Measurements from ENCODE around the gene WDR64. TPM values are rescaled to one million over a fixed set of nuclear protein-coding genes. Genes with fewer than 3 reads are reported as not detected.

Gene WDR64
- total and polyA plus RNA-seq, 2 of the 4 experiments (the other 2 are of a cell fraction): not detected

GRCh38 chr1:241648159-241648558 is 3.9 kb upstream of the WDR64 start:
- H3K4me2 ChIP-seq (ENCODE audit: low read depth, low read length): no peak overlapping the region
- no peak overlapping the region for H2AK5ac ChIP-seq (ENCODE audit: low read depth, low read length)
- H3K27ac ChIP-seq (ENCODE audit: insufficient read depth, low read length): no peak overlapping the region
- no peak overlapping the region for H2BK5ac ChIP-seq (ENCODE audit: low read depth, low read length, poor library complexity, severe bottlenecking)
- H4K8ac ChIP-seq (ENCODE audit: low read depth in 2 of 2, low read length in 2 of 2): no peak overlapping the region
- in situ Hi-C loops (cut with MboI; ENCODE audit: low sequenced_read_pairs) (no loop called here), dilution Hi-C loops (cut with HindIII; ENCODE audit: low sequenced_read_pairs, unreplicated experiment) (no loop called here), intact Hi-C loops (cut with micrococcal nuclease) (no loop called here)
- H3K36me3 ChIP-seq (ENCODE audit: control insufficient read depth, insufficient read depth, low read length): no peaks in the 10 kb centered on the region
- no peak overlapping the region for H3K14ac ChIP-seq (replicated peaks; ENCODE audit: low read depth, low read length)
- no peak overlapping the region for H2AFZ ChIP-seq (replicated peaks; ENCODE audit: low read length, poor library complexity)
- H3K79me1 ChIP-seq (ENCODE audit: low read depth in 1 of 2, low read length in 2 of 2): no peaks in the 10 kb centered on the region
- no TSS peak for BruUV-seq (replicated peaks)
- H4K5ac ChIP-seq (ENCODE audit: low read depth, low read length): no peak overlapping the region
- H3K9me1 ChIP-seq (ENCODE audit: insufficient read depth, low read length): no peaks in the 10 kb centered on the region
- H3K9ac ChIP-seq (ENCODE audit: low read depth, low read length): no peak overlapping the region
- H3K27me3 ChIP-seq (ENCODE audit: control insufficient read depth, insufficient read depth, low read length): peaks cover 2% of the 10 kb centered on the region; the same call in 1 of the 2 replicates
- H3K4me1 ChIP-seq (ENCODE audit: control insufficient read depth, insufficient read depth, low read length): no peaks in the 10 kb centered on the region
- POLR2A ChIA-PET (ENCODE audit: unreplicated experiment): no interaction called here
- DNase-seq (no peak), ATAC-seq (ENCODE audit: low read depth) (no peak)
- no peaks in the 10 kb centered on the region for H4K20me1 ChIP-seq (ENCODE audit: insufficient read depth, low read length)
- no peak overlapping the region for H3K4ac ChIP-seq (ENCODE audit: low read depth, low read length)
- H3K9me3 ChIP-seq (ENCODE audit: control insufficient read depth, insufficient read depth, low read length): no peaks in the 10 kb centered on the region; the same call in 1 of the 2 replicates
- H2BK15ac ChIP-seq (ENCODE audit: low read depth, low read length): no peak overlapping the region
- no peak overlapping the region for H3K56ac ChIP-seq (ENCODE audit: extremely low read depth, insufficient read depth, low read length)
- WGBS, 2 experiments (ENCODE audit: extremely low coverage in 2 of 2, insufficient read length in 1 of 2): no CpG with 5 or more reads among the region's 1 CpG
- no peak overlapping the region for H2BK120ac ChIP-seq (ENCODE audit: low read depth, low read length)
- no peak overlapping the region for H4K91ac ChIP-seq (ENCODE audit: insufficient read depth, low read depth, low read length)
- H3K4me3 ChIP-seq (ENCODE audit: insufficient read depth, low read depth, low read length): no peak overlapping the region
- CTCF ChIA-PET: no interaction called here
- H3K23ac ChIP-seq (ENCODE audit: low read depth, low read length): no peak overlapping the region
- TF ChIP-seq ELK1 (IDR thresholded peaks at IDR 0.05; ENCODE audit: borderline replicate concordance, low read depth, low read length) (no peak), CEBPB (IDR thresholded peaks at IDR 0.05; ENCODE audit: low read depth, low read length) (no peak), POLR2A (IDR thresholded peaks at IDR 0.05; ENCODE audit: low read depth, low read length) (no peak), MAFK (IDR thresholded peaks at IDR 0.05; ENCODE audit: low read depth, low read length) (no peak), CHD1 (IDR thresholded peaks at IDR 0.05; ENCODE audit: low read depth, low read length) (no peak), USF2 (IDR thresholded peaks at IDR 0.05; ENCODE audit: low read depth, low read length) (no peak), MAZ (IDR thresholded peaks at IDR 0.05; ENCODE audit: borderline replicate concordance, low read depth, low read length) (no peak), RFX5 (IDR thresholded peaks at IDR 0.05; ENCODE audit: low read depth, low read length) (no peak), BHLHE40 (IDR thresholded peaks at IDR 0.05; ENCODE audit: low read depth, low read length) (no peak), SMC3 (IDR thresholded peaks at IDR 0.05; ENCODE audit: low read depth, low read length) (no peak), NFE2L2 (IDR thresholded peaks at IDR 0.05; ENCODE audit: low read depth, low read length) (no peak), MXI1 (IDR thresholded peaks at IDR 0.05; ENCODE audit: borderline replicate concordance, low read depth, low read length) (no peak)
- H2BK20ac ChIP-seq (ENCODE audit: low read depth, low read length): no peak overlapping the region
- H2AK9ac ChIP-seq (replicated peaks; ENCODE audit: low read depth, low read length, poor library complexity): no peak overlapping the region
- no peak overlapping the region for H3K18ac ChIP-seq (ENCODE audit: low read depth, low read length)
